Fibroblast of mammary gland (primary cell): ENCODE measurements around the gene PIK3IP1.

Source experiments
- DNase-seq: peaks from one replicate; pipeline ENCODE4 v3.0.0-alpha.2; 2010; ENCODE audit warnings: low read depth
- H3K4me3 ChIP-seq: 2 replicates; pipeline ENCODE4 v1.5.1; 2011; ENCODE audit warnings: low read depth, mild to moderate bottlenecking, low read length, moderate library complexity; ENCODE audit not compliant: control insufficient read depth
- CTCF ChIP-seq: conservative IDR thresholded peaks from 2 replicates; pipeline ENCODE4 v1.5.1; 2011; ENCODE audit warnings: low read depth, low read length, inconsistent platforms; ENCODE audit not compliant: control insufficient read depth, insufficient read depth

Gene PIK3IP1

GRCh38 chr22:31233001-31233400 is 59.3 kb downstream of the PIK3IP1 start:
- H3K4me3 ChIP-seq, result no peak overlapping the region
- DNase-seq, result no peak
- TF ChIP-seq CTCF, result no peak
